ENCODE measurements around the gene NTRK3.

GRCh38 chr15:88284318-88284998 lies 27.9 kb upstream of the NTRK3 start:
- TF ChIP-seq CTCF (IDR thresholded peaks at IDR 0.05; ENCODE audit: low read depth, low read length) (no peak), EZH2phosphoT487 (IDR thresholded peaks at IDR 0.05; ENCODE audit: low read depth) (no peak)
